HG03439 (cell line): Measurements from ENCODE around the gene RPL18A.

Experiments used
- ATAC-seq: cut with Tn5 transposase; IDR thresholded peaks from one replicate; pipeline ENCODE4 v1.9.1; 2021; ENCODE audit warnings: mild to moderate bottlenecking, moderate library complexity; ENCODE audit not compliant: unreplicated experiment

Gene RPL18A

GRCh38 chr19:17859533-17860330, at the start of gene RPL18A:
Gene RPL18A (plus strand): TSS chr19:17859910. CDS start chr19:17859957, 47 bp downstream.
- ATAC-seq: peak; percentile 95

DNA sequence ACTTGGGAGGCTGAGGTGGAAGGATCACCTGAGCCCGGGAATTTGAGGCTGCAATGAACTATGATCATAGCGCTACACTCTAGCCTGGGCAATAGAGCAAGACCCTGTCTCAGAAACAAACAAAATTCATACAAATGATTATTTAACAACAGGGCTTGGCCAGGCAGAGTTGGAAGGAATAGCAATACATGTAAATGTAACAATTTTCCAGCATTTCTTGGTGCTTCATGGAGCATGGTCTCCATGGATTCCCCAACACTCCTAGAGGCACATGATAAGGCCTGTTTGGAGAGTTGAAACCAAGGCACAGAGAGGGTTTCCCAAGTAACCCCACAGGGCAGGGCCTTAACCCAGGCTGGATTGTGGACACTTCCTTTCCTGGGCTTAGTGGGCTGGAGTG, 48.6 kb upstream of the RPL18A start:
- ATAC-seq: no peak

GRCh38 chr19:17811681-17812080, 48.0 kb upstream of the RPL18A start:
- ATAC-seq: no peak

- ATAC-seq: no peak
Measured at GRCh38 chr19:17812099-17812498, 47.6 kb upstream of the RPL18A start.

DNA sequence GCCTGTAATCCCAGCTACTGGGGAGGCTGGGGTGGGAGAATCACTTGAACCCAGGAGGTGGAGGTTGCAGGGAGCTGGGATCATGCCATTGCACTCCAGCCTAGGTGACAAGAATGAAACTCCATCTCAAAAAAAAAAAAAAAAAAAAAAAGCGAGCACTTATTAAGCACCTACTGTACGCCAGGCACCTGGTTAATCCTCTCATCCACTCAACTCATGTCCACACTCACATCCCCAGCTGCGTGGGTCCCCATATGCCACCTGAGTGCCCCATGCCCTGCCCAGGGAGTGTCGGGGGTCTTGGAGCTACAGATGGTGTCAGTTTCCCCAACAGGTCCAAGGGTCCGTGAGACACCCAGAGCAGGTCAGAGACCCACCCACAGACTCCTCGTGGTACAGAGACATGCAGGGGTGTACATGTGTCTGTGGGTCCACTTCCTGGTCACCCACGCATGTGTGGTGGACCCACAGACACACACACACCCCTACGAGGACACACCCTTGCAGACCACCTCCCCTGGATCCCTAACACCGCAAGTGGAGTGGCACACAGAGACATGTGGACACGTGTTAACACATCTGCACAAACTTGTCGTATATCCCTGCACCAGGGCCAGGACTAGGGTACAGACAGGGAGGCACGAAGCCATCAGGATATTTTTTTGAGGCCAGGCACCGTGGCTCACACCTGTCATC, 41.9 kb upstream of the RPL18A start:
- ATAC-seq: no peak

- ATAC-seq: no peak
Measured at GRCh38 chr19:17821190-17821589, 38.5 kb upstream of the RPL18A start, which contains the start of gene INSL3. Gene INSL3 (minus strand): TSS chr19:17821519. CDS start chr19:17821506, 13 bp downstream.

GRCh38 chr19:17824339-17824738, 35.4 kb upstream of the RPL18A start:
- ATAC-seq: no peak

GRCh38 chr19:17826508-17827056, 33.1 kb upstream of the RPL18A start:
- ATAC-seq: no peak

DNA sequence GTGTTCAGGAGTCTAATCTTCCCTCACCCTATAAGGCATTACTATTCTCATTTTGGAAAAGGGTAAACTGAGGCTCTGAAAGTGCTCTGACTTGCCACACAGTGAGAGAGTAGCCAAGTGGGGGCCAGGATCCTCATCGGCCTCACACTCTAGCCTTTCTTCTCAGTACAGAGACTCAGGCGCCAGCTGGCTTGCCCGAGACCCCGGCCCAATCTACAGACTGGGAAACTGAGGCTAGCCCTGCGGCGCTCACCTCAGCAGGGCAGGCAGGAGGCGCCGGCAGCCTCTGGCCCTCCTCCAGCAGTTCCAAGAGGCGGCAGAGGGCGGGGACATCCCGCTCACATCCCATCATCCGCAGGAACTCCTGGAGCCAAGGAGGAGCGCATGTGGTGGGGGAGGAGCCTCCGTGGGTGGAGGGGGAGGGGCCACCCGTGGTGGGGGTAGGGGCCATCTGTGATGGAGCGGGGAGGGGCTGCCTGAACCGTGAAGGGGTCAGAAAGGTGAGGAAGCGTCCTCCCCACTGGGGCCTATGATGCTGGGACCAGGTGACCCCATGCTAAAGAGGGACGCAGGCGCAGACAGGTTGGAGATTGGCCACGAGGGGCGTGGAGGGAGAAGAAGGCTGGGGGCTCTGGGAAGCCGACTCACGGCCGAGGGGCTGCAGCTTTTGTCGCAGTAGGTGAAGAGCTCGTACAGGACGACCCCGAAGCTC, 29.7 kb upstream of the RPL18A start:
- no peak for ATAC-seq

- no peak for ATAC-seq
Measured at GRCh38 chr19:17830567-17831418, 28.9 kb upstream of the RPL18A start.

GRCh38 chr19:17831419-17831888, 28.3 kb upstream of the RPL18A start:
- no peak for ATAC-seq

DNA sequence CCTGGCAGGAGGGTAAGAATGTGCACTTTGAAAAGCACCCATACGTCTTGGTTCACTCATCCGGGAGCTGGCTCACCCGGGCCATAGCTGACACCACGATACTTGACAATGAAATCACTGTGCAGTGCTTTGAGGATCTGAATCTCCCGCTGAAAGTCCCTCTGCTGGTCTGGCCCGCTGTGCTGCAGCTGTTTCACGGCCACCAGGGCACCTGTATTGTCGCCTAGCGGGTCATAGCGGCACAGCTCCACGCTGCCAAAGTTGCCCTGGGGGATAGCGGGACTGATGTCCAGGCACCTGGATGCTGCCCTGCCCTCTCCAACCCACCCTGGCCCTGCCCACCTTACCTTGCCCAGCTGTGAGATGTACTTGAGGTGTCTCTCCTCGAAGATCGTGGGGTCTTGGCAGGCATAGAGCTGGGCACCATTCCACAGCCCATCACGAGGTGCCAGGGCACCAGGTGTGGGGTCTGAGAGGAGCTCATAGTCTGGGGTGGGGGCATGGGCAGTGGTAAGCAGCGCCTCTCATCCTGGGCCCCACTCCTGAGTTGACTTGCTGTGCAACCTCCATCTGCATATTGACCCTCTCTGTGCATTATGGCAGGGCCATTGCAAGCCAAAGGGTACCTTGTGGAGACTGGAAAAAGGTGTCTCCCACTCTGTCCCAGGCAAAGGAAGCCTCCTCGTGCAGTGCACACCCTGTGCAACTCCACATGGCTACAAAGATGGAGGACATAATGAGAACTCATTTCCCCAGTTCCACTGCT, 27.1 kb upstream of the RPL18A start:
- ATAC-seq: no peak

DNA sequence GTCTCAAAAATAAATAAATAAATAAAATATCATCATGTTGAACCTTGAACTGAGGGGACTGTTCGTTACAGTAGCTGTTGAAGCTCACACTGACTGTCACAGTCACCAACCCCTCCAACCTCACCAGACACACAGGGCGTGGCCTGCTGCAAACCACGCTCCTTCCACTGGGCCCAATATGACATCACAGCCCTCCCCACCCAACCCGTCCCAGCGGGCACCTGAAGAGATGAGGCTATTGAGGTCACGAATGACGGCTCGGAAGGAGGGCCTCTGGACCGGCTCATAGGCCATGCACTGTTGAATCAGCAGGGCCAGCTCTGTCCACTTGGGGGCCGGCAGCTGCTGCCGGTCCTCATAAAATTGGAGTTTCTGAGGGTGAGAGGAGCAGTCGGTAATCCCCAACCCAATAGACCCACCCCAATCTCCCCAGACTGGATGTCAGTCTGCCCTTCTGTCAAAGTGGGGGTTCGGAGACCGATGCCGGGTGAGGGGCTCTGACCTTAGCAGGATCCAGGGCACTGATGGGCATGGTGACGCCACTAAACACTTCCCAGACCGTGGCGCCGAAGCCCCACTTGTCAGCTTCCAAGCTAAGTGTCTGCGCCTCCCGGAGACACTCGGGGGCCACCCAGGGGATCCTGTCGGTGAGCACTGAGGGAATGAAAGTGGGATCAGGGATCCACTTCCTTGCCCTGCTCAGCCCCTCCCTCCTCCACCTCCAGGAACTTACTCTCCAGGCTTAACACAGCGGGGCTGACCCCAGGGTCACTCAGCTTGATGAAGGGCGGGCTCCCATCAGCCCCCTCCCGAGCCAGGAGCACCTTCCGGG, 25.1 kb upstream of the RPL18A start:
- ATAC-seq: no peak

DNA sequence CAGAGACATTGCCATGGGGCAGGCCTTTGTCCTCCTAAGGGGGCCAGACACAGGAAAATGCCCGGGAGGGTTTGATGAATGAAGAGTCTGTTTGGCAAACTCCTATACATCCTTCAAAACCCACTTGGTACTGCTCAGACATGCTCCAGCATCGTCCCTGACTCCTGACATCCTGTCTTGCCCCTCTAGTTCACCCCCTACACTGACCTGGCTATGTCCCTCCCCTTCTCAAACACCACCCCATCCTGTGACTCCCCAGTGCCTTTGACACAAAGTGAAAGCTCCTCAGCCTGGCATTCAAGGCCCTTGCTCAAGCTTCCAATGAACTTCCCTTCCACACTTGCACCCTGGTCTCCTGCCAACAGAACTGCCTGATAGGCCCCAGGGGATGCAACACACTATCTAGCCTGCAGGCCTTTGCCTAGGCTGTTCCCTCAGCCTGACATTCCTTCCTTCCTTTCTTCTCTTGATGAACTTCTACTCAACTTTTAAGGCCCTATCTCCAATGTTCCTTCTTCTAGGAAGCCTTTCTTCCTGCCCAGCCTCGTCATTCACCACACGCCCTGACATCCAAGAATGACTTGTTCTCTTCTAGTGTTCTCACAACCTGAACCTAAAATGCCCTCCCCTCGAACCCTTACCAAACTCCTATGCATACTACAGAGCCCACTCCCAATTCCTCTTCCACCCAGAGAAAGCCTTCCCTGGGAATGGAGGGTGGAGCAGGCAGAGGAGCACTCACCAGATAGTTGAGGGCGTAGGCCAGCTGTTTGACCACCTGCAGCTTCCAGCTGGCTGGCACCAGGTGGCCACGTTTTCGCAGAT, 24.3 kb upstream of the RPL18A start:
- ATAC-seq: no peak

DNA sequence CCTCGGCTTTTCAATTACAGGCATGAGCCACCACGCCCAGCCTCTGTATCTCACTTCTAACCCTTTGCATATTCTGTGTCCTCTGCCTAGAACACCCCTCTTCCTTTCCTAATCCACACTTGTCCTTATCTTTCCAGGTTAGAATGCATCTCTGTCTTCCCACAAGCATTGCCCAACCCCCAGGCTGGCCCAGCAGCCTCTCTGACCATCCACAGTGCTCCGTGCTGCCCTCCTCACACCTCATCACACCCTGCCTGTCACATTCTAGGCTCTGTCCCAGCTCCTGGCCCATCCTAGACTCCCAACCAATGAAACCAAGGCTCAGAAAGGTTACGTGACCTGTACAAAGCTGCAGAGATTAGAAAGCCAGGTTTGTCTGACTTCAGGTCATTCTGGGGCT, 23.2 kb upstream of the RPL18A start:
- ATAC-seq: no peak

DNA sequence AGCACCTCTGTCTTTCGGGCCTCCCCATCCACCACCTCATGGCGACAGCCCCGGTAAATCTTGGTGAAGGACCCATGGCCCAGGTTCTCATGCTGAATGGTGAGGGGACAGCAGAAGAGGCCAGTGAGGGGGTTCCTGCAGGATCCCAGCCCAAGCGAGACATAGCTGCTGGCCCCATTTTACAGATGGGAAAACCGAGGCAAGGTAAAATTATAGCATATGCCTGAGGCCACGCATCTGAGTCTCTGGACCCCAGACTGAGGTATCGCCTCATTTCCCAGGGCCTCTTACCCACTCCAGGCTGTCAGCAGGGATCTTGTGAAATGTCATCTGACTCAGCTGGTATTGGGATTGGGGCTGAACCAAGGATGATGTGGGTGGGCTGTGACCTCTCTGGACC, 21.7 kb upstream of the RPL18A start:
- ATAC-seq: no peak

DNA sequence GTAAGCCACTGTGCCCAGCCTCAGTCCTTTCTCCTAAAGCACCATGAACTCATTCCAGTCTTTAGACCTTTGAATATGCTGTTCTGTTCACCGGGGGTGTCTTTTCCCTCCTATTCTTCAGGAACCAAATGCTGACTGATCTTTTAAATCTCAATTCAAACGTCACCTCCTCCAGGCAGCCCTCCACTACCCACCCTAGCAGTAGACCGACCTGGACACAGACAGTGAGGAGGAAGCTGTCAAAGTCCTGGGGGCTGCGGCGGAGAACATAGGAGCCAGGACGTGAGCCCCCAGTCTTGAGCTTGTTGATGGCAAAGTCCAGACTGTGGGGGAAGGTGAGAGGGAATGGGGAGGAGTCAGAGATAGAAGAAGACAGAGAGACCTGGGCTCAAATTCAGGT, 19.7 kb upstream of the RPL18A start:
- no peak for ATAC-seq

DNA sequence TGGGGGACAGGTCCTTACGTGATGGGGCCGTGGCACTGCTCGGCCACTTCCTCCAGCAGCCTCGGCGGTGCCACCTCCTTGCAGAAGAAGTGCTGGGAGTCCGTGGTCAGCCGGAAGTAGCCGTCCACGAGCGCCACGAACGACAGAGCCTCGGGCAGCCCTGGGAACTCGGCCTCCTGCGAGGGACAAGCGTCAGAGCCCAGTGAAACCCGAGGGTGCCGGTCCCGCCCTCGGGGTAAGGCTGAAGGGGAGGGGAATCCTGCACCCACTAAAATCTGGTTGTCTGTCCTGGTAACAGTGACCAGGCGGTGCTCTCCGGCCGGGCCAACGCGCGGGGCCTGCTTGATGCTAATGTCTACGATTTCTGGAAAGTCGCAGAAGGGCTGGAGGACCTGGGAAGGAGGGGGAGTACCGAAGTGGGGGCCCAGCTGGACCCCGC, 18.3 kb upstream of the RPL18A start:
- ATAC-seq: no peak
